ENCODE data around the gene FUBP1. TPM values are rescaled to one million over a fixed set of nuclear protein-coding genes. Genes with fewer than 3 reads are reported as not detected.

The FUBP1 gene
- total and polyA plus RNA-seq, 2 of the 8 experiments (the other 6 are each of a cell fraction or from before 2014, with no cell fraction given), result 184 to 201 TPM

DNA sequence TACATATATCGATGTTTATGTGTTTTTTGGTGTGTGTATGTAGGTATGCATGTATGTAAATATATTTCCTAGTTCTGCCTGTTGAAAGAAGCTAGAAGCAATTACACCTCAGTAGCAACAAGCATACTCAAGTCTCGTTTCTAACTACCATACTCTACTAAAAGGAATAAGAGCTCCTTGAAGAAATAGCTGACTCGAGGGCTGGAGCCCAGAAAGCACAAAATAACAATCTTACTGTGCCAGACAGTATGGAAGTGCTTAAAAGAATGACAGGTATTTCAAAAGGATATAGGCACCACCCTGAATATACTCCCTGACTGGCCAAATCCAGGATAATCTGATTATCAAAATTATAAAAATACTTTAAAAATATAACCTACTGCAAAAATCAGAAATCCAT, 23.2 kb downstream of the FUBP1 start:
- Histone ChIP-seq H2BK5ac (ENCODE audit: low read depth, low read length) (no peak overlapping the region), H2AFZ (ENCODE audit: low read length) (no peak overlapping the region), H2BK120ac (replicated peaks; ENCODE audit: low read depth, low read length) (no peak overlapping the region), H3K4me2 (ENCODE audit: insufficient read depth in 1 of 2, low read depth in 2 of 2, low read length in 2 of 2) (no peak overlapping the region), H3K9ac (replicated peaks in 1 of 4; ENCODE audit: extremely low read depth in 1 of 4, low read depth in 3 of 4, low read length in 3 of 4) (no peak overlapping the region), H3K56ac (replicated peaks; ENCODE audit: insufficient read length, low read depth, low read length) (no peak overlapping the region), H3K18ac (ENCODE audit: extremely low read depth, low read length) (no peak overlapping the region), H2BK12ac (ENCODE audit: low read depth, low read length) (no peak overlapping the region), H3K4me3 (ENCODE audit: extremely low read depth in 1 of 4, insufficient read depth in 2 of 4, low read depth in 3 of 4, low read length in 4 of 4) (no peak overlapping the region), H2BK15ac (ENCODE audit: low read length) (no peak overlapping the region), H3K36me3 (ENCODE audit: control insufficient read depth in 2 of 4, insufficient read depth in 4 of 4, low read length in 3 of 4) (peaks cover 25 to 99% (median 76%) of the 10 kb centered on the region in 4 experiments), H2AK5ac (ENCODE audit: low read depth, low read length) (no peak overlapping the region), H3K27me3 (replicated peaks in 1 of 4; ENCODE audit: control insufficient read depth in 3 of 4, extremely low read depth in 1 of 4, insufficient read depth in 3 of 4, low read length in 3 of 4) (no peaks in the 10 kb centered on the region), H3K4me1 (replicated peaks in 1 of 4; ENCODE audit: control insufficient read depth in 3 of 4, insufficient read depth in 4 of 4, low read length in 3 of 4) (no peaks in the 10 kb centered on the region), H4K8ac (ENCODE audit: extremely low read depth, insufficient read depth, low read length) (no peak overlapping the region), H3K4ac (replicated peaks; ENCODE audit: insufficient read length, low read depth, low read length) (no peak overlapping the region), H2BK20ac (ENCODE audit: low read length) (no peak overlapping the region), H3K79me1 (ENCODE audit: low read depth, low read length) (no peaks in the 10 kb centered on the region), H4K91ac (replicated peaks; ENCODE audit: insufficient read length, low read length) (no peak overlapping the region), H4K20me1 (replicated peaks in 1 of 2; ENCODE audit: control insufficient read depth in 1 of 2, insufficient read depth in 2 of 2, low read length in 2 of 2) (peaks cover 6 to 9% of the 10 kb centered on the region in 2 experiments), H3K9me3 (ENCODE audit: insufficient read depth in 2 of 2, low read depth in 1 of 2, low read length in 1 of 2) (no peaks in the 10 kb centered on the region), H3K79me2 (ENCODE audit: control insufficient read depth in 1 of 2, insufficient read depth in 2 of 2, low read length in 2 of 2) (peaks cover 0 to 12% of the 10 kb centered on the region in 2 experiments; a peak in 1 of 4 replicates), H3K27ac (ENCODE audit: low read depth, low read length) (no peak overlapping the region), H3K23ac (ENCODE audit: insufficient read length) (no peak overlapping the region), H3K23me2 (ENCODE audit: low read depth, low read length) (no peaks in the 10 kb centered on the region), H3K14ac (ENCODE audit: insufficient read length) (no peak overlapping the region), H4K5ac (ENCODE audit: insufficient read length, low read depth, low read length) (no peak overlapping the region)
- ChIA-PET POLR2A (ENCODE audit: partially characterized antibody) (interaction anchor here (1.1 to 5.3 kb wide), 8 partner anchors 8 to 23 kb away, joined by 3 to 47 read pairs (median 14); partner anchors contain the start of gene FUBP1), CTCF (ENCODE audit: partially characterized antibody) (interaction anchor here (0.5 to 0.9 kb wide), 2 partner anchors 11 to 236 kb away, joined by 3 read pairs; no protein-coding TSS in a partner anchor)
- DNase-seq (ENCODE audit: low read depth in 1 of 2, low spot score in 2 of 2) (no peak), FAIRE-seq (no peak)
- 96% methylated on average over 3 of the region's 3 CpGs; no CpG with 5 or more reads in 1 of the 2 experiments for WGBS, 2 experiments (ENCODE audit: extremely low coverage in 1 of 2, insufficient coverage in 1 of 2, insufficient read length in 1 of 2, insufficient replicate concordance in 2 of 2, low coverage in 1 of 2, low lambda C conversion rate in 2 of 2, missing lambda C conversion rate in 1 of 2)
- TF ChIP-seq PHF8 (conservative IDR thresholded peaks at IDR 0.05; ENCODE audit: low read depth, low read length) (no peak), MAFK (IDR thresholded peaks at IDR 0.05; ENCODE audit: low read depth, low read length) (no peak), CBX5 (IDR thresholded peaks at IDR 0.05; ENCODE audit: low read depth, low read length) (no peak)

Measured in H1 (cell line).